LNCaP clone FGC (cell line): Measurements from ENCODE around the gene ESAM.
A peak's percentile ranks its signal among the peaks of the same experiment; 100 is the strongest.
"Not testable (repeated sequence)": the region's sequence is repeated elsewhere in the genome, so short reads cannot be mapped to it uniquely, and the experiment has no call there.

Experiments used
- DNase-seq: peaks from one replicate; pipeline ENCODE4 v3.0.0-alpha.2; 2011; ENCODE audit warnings: low read depth
- H3K4me3 ChIP-seq: 2 replicates; pipeline ENCODE4 v1.5.1; 2011; ENCODE audit warnings: mild to moderate bottlenecking, low read depth, low read length, control low read depth
- CTCF ChIP-seq: IDR thresholded peaks from 2 replicates; pipeline ENCODE4 v1.5.1; 2012; ENCODE audit warnings: mild to moderate bottlenecking; ENCODE audit not compliant: control insufficient read depth, insufficient read depth; ENCODE audit errors: extremely low read depth

The ESAM gene

GRCh38 chr11:124791626-124792341 lies 29.7 kb upstream of the ESAM start:
- DNase-seq = no peak
- no peak overlapping the region for H3K4me3 ChIP-seq
- TF ChIP-seq CTCF = no peak

- no peak for TF ChIP-seq CTCF
- H3K4me3 ChIP-seq = no peak overlapping the region
- DNase-seq = no peak
Measured at GRCh38 chr11:124788521-124788920, 26.4 kb upstream of the ESAM start.

GRCh38 chr11:124784051-124784450 lies 22.0 kb upstream of the ESAM start:
- no peak for TF ChIP-seq CTCF
- H3K4me3 ChIP-seq = no peak overlapping the region
- no peak for DNase-seq

- no peak for TF ChIP-seq CTCF
- H3K4me3 ChIP-seq = no peak overlapping the region
- DNase-seq = no peak
Measured at GRCh38 chr11:124783002-124783401, 20.9 kb upstream of the ESAM start.

- no peak overlapping the region for H3K4me3 ChIP-seq
- DNase-seq = no peak
- no peak for TF ChIP-seq CTCF
Measured at GRCh38 chr11:124779568-124779967, 17.5 kb upstream of the ESAM start.

- DNase-seq = no peak
- TF ChIP-seq CTCF = 0 out of 2 replicates have a peak, but pooled peaks have one; percentile 9
- H3K4me3 ChIP-seq = no peak overlapping the region
Measured at GRCh38 chr11:124778281-124778680, 16.2 kb upstream of the ESAM start.

- no peak overlapping the region for H3K4me3 ChIP-seq
- no peak for TF ChIP-seq CTCF
- no peak for DNase-seq
Measured at GRCh38 chr11:124776865-124777645, 15.0 kb upstream of the ESAM start.

- H3K4me3 ChIP-seq, DNase-seq: not testable (repeated sequence)
Measured at GRCh38 chr11:124770959-124771358, 8.9 kb upstream of the ESAM start.
